K562 (cell line): ENCODE results near the gene SEC22C. TPM values are rescaled to one million over a fixed set of nuclear protein-coding genes. Genes with fewer than 3 reads are reported as not detected.
A peak's percentile ranks its signal among the peaks of the same experiment; 100 is the strongest.

ENCODE experiments used
- ATAC-seq: fragments of 200-7000 bp; cut with Tn5 transposase; 3 replicates; pipeline ENCODE4 v1.9.1; 2020; ENCODE audit warnings: moderate library complexity
- BruUV-seq: library from RNA; stranded (reverse); fragments of 400-500 nt; replicated peaks from 2 replicates; lab custom pipeline; 2021; lab: Mats Ljungman, UMichigan
- CTCF ChIA-PET: fragments of 300-600 bp; formaldehyde crosslinking; extraction: SDS; loops from one replicate; lab custom pipeline; 2021; ENCODE audit warnings: low intra/inter-chr PET ratio; lab: Yijun Ruan, JAX
- POLR2A ChIA-PET: fragments of 300-600, 350-650 bp; sonication (Branson Sonifier 250); formaldehyde crosslinking; extraction: SDS; loops from one replicate; lab custom pipeline; 2021; ENCODE audit warnings: antibody characterized with exemption, inconsistent platforms; lab: Yijun Ruan, JAX
- DNase-seq, 4 experiments: peaks; one replicate each; pipeline versions ENCODE4 v3.0.0 to v3.0.0-alpha.2; 2011 to 2018; ENCODE audit warnings: low spot score in 3 of 4, mixed read lengths in 3 of 4; ENCODE audit errors: extremely low read depth in 1 of 4
- FAIRE-seq: peaks from 2 replicates; lab custom pipeline; 2011; peaks lifted over from hg19 to GRCh38; lab: Jason Lieb, UNC
- H2AFZ ChIP-seq: 2 replicates; pipeline ENCODE4 v1.6.0; 2011; ENCODE audit warnings: low read depth, low read length, control low read depth, inconsistent platforms
- H3K27ac ChIP-seq: fragments of 200-600 bp; 3 replicates; pipeline ENCODE4 v1.8.0; 2011; ENCODE audit warnings: low read depth, mild to moderate bottlenecking, control low read depth, inconsistent platforms, low read length, moderate library complexity, mixed read lengths; ENCODE audit errors: extremely low read depth
- H3K27me3 ChIP-seq, 2 experiments: fragments of 300-600 bp in 1 of 2; 2 replicates in 1 of 2; 3 replicates in 1 of 2; pipeline versions ENCODE4 v1.6.0 to v1.8.0; 2011; ENCODE audit warnings: inconsistent platforms in 2 of 2, low read length in 2 of 2, mild to moderate bottlenecking in 1 of 2, mixed read lengths in 1 of 2, moderate library complexity in 1 of 2; ENCODE audit not compliant: control insufficient read depth in 2 of 2, insufficient read depth in 2 of 2
- H3K36me3 ChIP-seq: fragments of 300-600 bp; 3 replicates; pipeline ENCODE4 v1.8.0; 2011; ENCODE audit warnings: mild to moderate bottlenecking, low read length, inconsistent platforms; ENCODE audit not compliant: control insufficient read depth, insufficient read depth
- H3K4me1 ChIP-seq, 2 experiments: fragments of 200-600 bp in 1 of 2; replicated peaks in 1 of 2; 2 replicates in 1 of 2; 3 replicates in 1 of 2; pipeline versions ENCODE4 v1.5.1 to v1.8.0; 2011; ENCODE audit warnings: inconsistent platforms in 2 of 2, low read length in 2 of 2, mild to moderate bottlenecking in 1 of 2, mixed read lengths in 1 of 2, moderate library complexity in 1 of 2; ENCODE audit not compliant: control insufficient read depth in 2 of 2, insufficient read depth in 2 of 2
- H3K4me2 ChIP-seq: 2 replicates; pipeline ENCODE4 v1.6.1; 2011; ENCODE audit warnings: low read length, control low read depth, inconsistent platforms, mixed read lengths; ENCODE audit not compliant: insufficient read depth
- H3K4me3 ChIP-seq: fragments of 200-600 bp; sonication (generic), shearing (Covaris generic); 2 replicates; pipeline ENCODE4 v1.5.1; 2016; ENCODE audit warnings: control low read depth, inconsistent platforms
- H3K79me2 ChIP-seq: fragments of 200-600 bp; 3 replicates; pipeline ENCODE4 v1.8.0; 2011; ENCODE audit warnings: low read length, inconsistent platforms; ENCODE audit not compliant: control insufficient read depth, insufficient read depth
- H3K9ac ChIP-seq, 2 experiments: 2 replicates each; pipeline versions ENCODE4 v1.6.0 to v1.6.1; 2011; ENCODE audit warnings: low read depth in 2 of 2, low read length in 2 of 2, control low read depth in 1 of 2, inconsistent platforms in 1 of 2, mild to moderate bottlenecking in 1 of 2, mixed read lengths in 1 of 2; ENCODE audit not compliant: insufficient read depth in 1 of 2
- H3K9me1 ChIP-seq: one replicate; pipeline ENCODE4 v1.6.0; 2011; ENCODE audit warnings: inconsistent platforms, mild to moderate bottlenecking, low read length, moderate library complexity; ENCODE audit not compliant: control insufficient read depth, insufficient read depth
- H3K9me3 ChIP-seq: replicated peaks from 2 replicates; pipeline ENCODE4 v1.5.1; 2011; ENCODE audit warnings: low read depth, low read length, inconsistent platforms; ENCODE audit not compliant: control insufficient read depth, insufficient read depth
- H4K20me1 ChIP-seq: replicated peaks from 2 replicates; pipeline ENCODE4 v1.6.1; 2011; ENCODE audit warnings: low read length, inconsistent platforms, mixed read lengths; ENCODE audit not compliant: control insufficient read depth, insufficient read depth
- ARNT ChIP-seq, 2 experiments: fragments of 450-650 bp; IDR thresholded peaks; 2 replicates each; pipeline ENCODE4 v1.6.1; 2016; ENCODE audit warnings: mild to moderate bottlenecking in 1 of 2
- CHD4 ChIP-seq: fragments of 200-600 bp; sonication (generic); IDR thresholded peaks from 3 replicates; pipeline ENCODE4 v1.6.1; 2012; ENCODE audit warnings: low read depth, mild to moderate bottlenecking, mixed read lengths, low read length, inconsistent platforms; ENCODE audit not compliant: insufficient read depth, insufficient replicate concordance, poor library complexity, severe bottlenecking
- ETV1 ChIP-seq: fragments of 450-650 bp; conservative IDR thresholded peaks from 2 replicates; pipeline ENCODE4 v1.6.1; 2016; ENCODE audit warnings: missing genetic modification characterization, control low read depth, low read depth, missing compliant biosample characterization
- FOXA1 ChIP-seq: fragments of 450-650 bp; IDR thresholded peaks from 2 replicates; pipeline ENCODE4 v1.6.1; 2016; ENCODE audit warnings: mild to moderate bottlenecking, borderline replicate concordance
- FOXP1 ChIP-seq: sonication (generic); formaldehyde crosslinking; IDR thresholded peaks from 2 replicates; pipeline ENCODE4 v1.8.0; 2022; ENCODE audit warnings: mild to moderate bottlenecking, missing genetic modification reagents
- GATAD2A ChIP-seq: fragments of 450-650 bp; IDR thresholded peaks from 2 replicates; pipeline ENCODE4 v1.6.1; 2017
- IRF9 ChIP-seq: fragments of 450-650 bp; IDR thresholded peaks from 2 replicates; pipeline ENCODE4 v1.6.1; 2016; ENCODE audit warnings: missing biosample characterization, missing genetic modification characterization
- KAT7 ChIP-seq: sonication (generic); formaldehyde crosslinking; IDR thresholded peaks from 2 replicates; pipeline ENCODE4 v1.8.0; 2022; ENCODE audit warnings: missing genetic modification reagents, mild to moderate bottlenecking, borderline replicate concordance
- PHB ChIP-seq: fragments of 250-450 bp; sonication (Bioruptor Pico); IDR thresholded peaks from 2 replicates; pipeline ENCODE4 v1.5.0; 2021
- SAFB ChIP-seq: fragments of 200-400 bp; formaldehyde crosslinking; IDR thresholded peaks from 2 replicates; pipeline ENCODE4 v1.6.1; 2017; ENCODE audit warnings: low read depth, low read length, borderline replicate concordance
- SMARCA4 ChIP-seq: fragments of 450-650 bp; IDR thresholded peaks from 2 replicates; pipeline ENCODE4 v1.6.1; 2016
- TAL1 ChIP-seq: fragments of 450-650 bp; IDR thresholded peaks from 2 replicates; pipeline ENCODE4 v1.6.1; 2016; ENCODE audit warnings: mild to moderate bottlenecking
- ZBTB26 ChIP-seq: fragments of 450-650 bp; formaldehyde crosslinking; IDR thresholded peaks from 2 replicates; pipeline ENCODE4 v1.4.0; 2022; ENCODE audit warnings: missing genetic modification characterization
- ZC3H11A ChIP-seq: IDR thresholded peaks from 2 replicates; pipeline ENCODE4 v1.6.1; 2012; ENCODE audit warnings: low read depth, low read length, improper control_type of control experiment
- ZNF518B ChIP-seq: fragments of 250-450 bp; sonication (Bioruptor Pico); IDR thresholded peaks from 2 replicates; pipeline ENCODE4 v1.5.0; 2021; ENCODE audit warnings: mild to moderate bottlenecking, moderate library complexity
- WGBS: fragments of 100-300 bp; shearing (Covaris generic); methylation state at CpG from one replicate; pipeline ENCODE4 v1.1.6; 2016; ENCODE audit warnings: low coverage, mixed read lengths; ENCODE audit not compliant: insufficient coverage; ENCODE audit errors: missing lambda C conversion rate; 5-methylcytosine and 5-hydroxymethylcytosine counted together
- in situ Hi-C: fragments of 300-500 bp; cut with MboI; formaldehyde crosslinking; loops from 4 replicates; pipeline ENCODE4 v1.15.0; 2018; ENCODE audit warnings: inconsistent platforms, mixed read lengths
- intact Hi-C: fragments of 100-400 bp; cut with micrococcal nuclease; formaldehyde crosslinking; loops from 2 replicates; pipeline ENCODE4 v1.14.2; 2022
- polyA plus RNA-seq, 8 experiments: library from polyadenylated mRNA; depleted of rRNA in 4 of 8; stranded (reverse) in 5 of 8; unstranded in 3 of 8; fragments of >200 nt; fragmentation: Nextera tagmentation in 2 of 8; fragmentation: Illumina TruSeq in 1 of 8; extraction: Ambion mirVana in 2 of 8; extraction: Trizol in 1 of 8; gene quantifications; 2 replicates each; pipeline versions ENCODE4 v1.2.1 to v1.2.3, GENCODE V29; 2011 to 2014; ENCODE audit warnings: inconsistent platforms in 1 of 8, missing spikeins in 1 of 8
- total RNA-seq, 7 experiments: library from RNA; depleted of rRNA in 6 of 7; stranded (reverse); fragments of >200 nt in 6 of 7; fragmentation: Illumina TruSeq in 2 of 7; extraction: Trizol in 2 of 7; gene quantifications; 2 replicates each; pipeline versions ENCODE4 v1.2.1 to v1.2.3, GENCODE V29; 2011 to 2021; ENCODE audit warnings: low replicate concordance in 1 of 7

SEC22C gene
- total and polyA plus RNA-seq, 9 of the 15 experiments (the other 6 are each of a cell fraction or from before 2014, with no cell fraction given), result 35.6 to 68.4 (median 50.7) TPM

GRCh38 chr3:42527368-42527917, 54.3 kb downstream of the SEC22C start (continued):
- TF ChIP-seq IRF9 (tag) (no peak), SMARCA4 (no peak), CHD4 (no peak), ZBTB26 (CRISPR knock-in tag) (no peak)

GRCh38 chr3:42526616-42527367, 55.0 kb downstream of the SEC22C start:
- H3K36me3 ChIP-seq, result no peaks in the 10 kb centered on the region
- TF ChIP-seq GATAD2A, result no peak
- no peak for TF ChIP-seq ARNT (IDR thresholded peaks at IDR 0.05)
- no peak for TF ChIP-seq SAFB
- TF ChIP-seq FOXA1, result no peak
- TF ChIP-seq ETV1 (tag), result peak; percentile 80
- TF ChIP-seq FOXP1 (CRISPR knock-in tag), result no peak
- TF ChIP-seq TAL1, result no peak
- TF ChIP-seq KAT7 (CRISPR knock-in tag), result no peak
- no peak for TF ChIP-seq ZC3H11A
- TF ChIP-seq ZNF518B (CRISPR knock-in tag), result no peak
- TF ChIP-seq PHB (CRISPR knock-in tag), result no peak

More at GRCh38 chr3:42526616-42527367, 55.0 kb downstream of the SEC22C start:
- Histone ChIP-seq H4K20me1 (0 out of 2 replicates have a peak, but pooled peaks cover 4% of the 10 kb centered on the region), H3K4me1 (peaks cover 0 to 11% of the 10 kb centered on the region in 2 experiments; a peak in 1 of 5 replicates), H3K27me3 (peaks cover 14 to 38% of the 10 kb centered on the region in 2 experiments), H3K9me3 (no peaks in the 10 kb centered on the region), H3K79me2 (no peaks in the 10 kb centered on the region), H3K9me1 (no peaks in the 10 kb centered on the region), H3K9ac (peak overlapping the region in 1 of 2 experiments; percentile 48; a peak in 1 of 4 replicates), H3K4me2 (no peak overlapping the region), H3K27ac (no peak overlapping the region), H2AFZ (0 out of 2 replicates have a peak overlapping the region, but pooled peaks have one; percentile 52), H3K4me3 (no peak overlapping the region)
- no TSS peak for BruUV-seq
- ChIA-PET POLR2A (no interaction called here), CTCF (no interaction called here)
- DNase-seq, result peak; percentile 25 to 61 (median 56)
- intact Hi-C loops (no loop called here), in situ Hi-C loops (no loop called here)
- ATAC-seq, result peak; percentile 83
- FAIRE-seq, result peak; percentile 6
- WGBS, result 24% methylated on average over 15 of the region's 15 CpGs
